H9 (cell line): Measurements from ENCODE around the gene NT5C. TPM values are rescaled to one million over a fixed set of nuclear protein-coding genes. Genes with fewer than 3 reads are reported as not detected.

Experiments used
- DNase-seq: peaks from one replicate; pipeline ENCODE4 v3.0.0-alpha.2; 2017
- H2AFZ ChIP-seq: one replicate; pipeline ENCODE4 v1.6.1; 2013; ENCODE audit warnings: mild to moderate bottlenecking, low read length, control low read depth, moderate library complexity
- H2AK5ac ChIP-seq: 2 replicates; pipeline ENCODE4 v1.6.1; 2013; ENCODE audit warnings: low read length, control low read depth, mixed read lengths; ENCODE audit not compliant: insufficient read length
- H2BK120ac ChIP-seq: one replicate; pipeline ENCODE4 v1.6.1; 2013; ENCODE audit warnings: low read depth, mild to moderate bottlenecking, low read length, control low read depth, inconsistent platforms; ENCODE audit not compliant: poor library complexity, severe bottlenecking
- H2BK12ac ChIP-seq: 2 replicates; pipeline ENCODE4 v1.6.1; 2013; ENCODE audit warnings: low read length, control low read depth, mixed read lengths, low read depth; ENCODE audit not compliant: insufficient read length
- H2BK15ac ChIP-seq: 2 replicates; pipeline ENCODE4 v1.6.1; 2013; ENCODE audit warnings: low read depth, low read length, control low read depth
- H2BK20ac ChIP-seq: one replicate; pipeline ENCODE4 v1.6.1; 2013; ENCODE audit warnings: low read depth, mild to moderate bottlenecking, low read length, control low read depth, inconsistent platforms; ENCODE audit not compliant: poor library complexity, severe bottlenecking
- H2BK5ac ChIP-seq: 2 replicates; pipeline ENCODE4 v1.6.1; 2013; ENCODE audit warnings: low read length, control low read depth, mixed read lengths; ENCODE audit not compliant: insufficient read length
- H3K14ac ChIP-seq: 2 replicates; pipeline ENCODE4 v1.6.1; 2013; ENCODE audit warnings: low read length, control low read depth; ENCODE audit not compliant: insufficient read depth
- H3K18ac ChIP-seq: 2 replicates; pipeline ENCODE4 v1.6.1; 2013; ENCODE audit warnings: low read depth, mild to moderate bottlenecking, mixed read lengths, low read length, control low read depth; ENCODE audit not compliant: insufficient read length
- H3K23ac ChIP-seq: 2 replicates; pipeline ENCODE4 v1.6.1; 2013; ENCODE audit warnings: low read length, control low read depth, mixed read lengths, low read depth; ENCODE audit not compliant: insufficient read length
- H3K23me2 ChIP-seq: 2 replicates; pipeline ENCODE4 v1.6.1; 2013; ENCODE audit warnings: low read depth, mild to moderate bottlenecking, mixed read lengths, low read length, control low read depth; ENCODE audit not compliant: insufficient read length, poor library complexity, severe bottlenecking
- H3K27ac ChIP-seq: 2 replicates; pipeline ENCODE4 v1.5.1; 2013; ENCODE audit warnings: low read length, control low read depth, mixed read lengths, low read depth; ENCODE audit not compliant: insufficient read length
- H3K27me3 ChIP-seq: 2 replicates; pipeline ENCODE4 v1.6.1; 2013; ENCODE audit warnings: low read length, control low read depth, inconsistent platforms; ENCODE audit not compliant: insufficient read depth
- H3K4ac ChIP-seq: 2 replicates; pipeline ENCODE4 v1.6.1; 2013; ENCODE audit warnings: low read depth, mild to moderate bottlenecking, control low read depth, inconsistent platforms, low read length, moderate library complexity
- H3K4me1 ChIP-seq: 2 replicates; pipeline ENCODE4 v1.6.1; 2013; ENCODE audit warnings: low read length, control low read depth, inconsistent platforms; ENCODE audit not compliant: insufficient read depth
- H3K4me2 ChIP-seq: 2 replicates; pipeline ENCODE4 v1.6.1; 2013; ENCODE audit warnings: low read length, control low read depth, mixed read lengths; ENCODE audit not compliant: insufficient read length, insufficient read depth
- H3K56ac ChIP-seq: 2 replicates; pipeline ENCODE4 v1.6.1; 2013; ENCODE audit warnings: low read depth, mild to moderate bottlenecking, mixed read lengths, low read length, control low read depth; ENCODE audit not compliant: insufficient read length
- H3K79me1 ChIP-seq: 2 replicates; pipeline ENCODE4 v1.6.1; 2013; ENCODE audit warnings: low read depth, mild to moderate bottlenecking, moderate library complexity, low read length, control low read depth, inconsistent platforms; ENCODE audit not compliant: insufficient read depth, poor library complexity, severe bottlenecking
- H3K79me2 ChIP-seq: 2 replicates; pipeline ENCODE4 v1.6.1; 2013; ENCODE audit warnings: low read length, control low read depth, inconsistent platforms; ENCODE audit not compliant: insufficient read depth
- H3K9ac ChIP-seq: 2 replicates; pipeline ENCODE4 v1.6.1; 2013; ENCODE audit warnings: low read length, control low read depth, mixed read lengths; ENCODE audit not compliant: insufficient read length; ENCODE audit errors: extremely low read depth
- H3K9me3 ChIP-seq: one replicate; pipeline ENCODE4 v1.6.1; 2013; ENCODE audit warnings: low read depth, low read length, inconsistent platforms; ENCODE audit not compliant: control insufficient read depth
- H3T11ph ChIP-seq: one replicate; pipeline ENCODE4 v1.6.1; 2013; ENCODE audit warnings: mild to moderate bottlenecking, low read length, control low read depth, inconsistent platforms
- H4K20me1 ChIP-seq: one replicate; pipeline ENCODE4 v1.6.1; 2013; ENCODE audit not compliant: control insufficient read depth, insufficient read length, insufficient read depth
- H4K5ac ChIP-seq: 2 replicates; pipeline ENCODE4 v1.6.1; 2013; ENCODE audit warnings: low read depth, mild to moderate bottlenecking, mixed read lengths, low read length, control low read depth; ENCODE audit not compliant: insufficient read length
- H4K8ac ChIP-seq: replicated peaks from 2 replicates; pipeline ENCODE4 v1.6.1; 2013; ENCODE audit warnings: low read length, control low read depth, mixed read lengths, low read depth; ENCODE audit not compliant: insufficient read length
- H4K91ac ChIP-seq: 2 replicates; pipeline ENCODE4 v1.6.1; 2013; ENCODE audit warnings: low read depth, mild to moderate bottlenecking, moderate library complexity, mixed read lengths, low read length, control low read depth; ENCODE audit not compliant: insufficient read length
- H3K27ac Mint-ChIP-seq, 3 experiments: 2 replicates in 2 of 3; 3 replicates in 1 of 3; pipeline ENCODE4 v1.8.0; 2020 to 2021; ENCODE audit warnings: mixed read lengths in 3 of 3, mild to moderate bottlenecking in 1 of 3, moderate library complexity in 1 of 3
- H3K27me3 Mint-ChIP-seq: 2 replicates; pipeline ENCODE4 v1.8.0; 2021; ENCODE audit warnings: low read depth, mild to moderate bottlenecking, moderate library complexity, mixed read lengths
- H3K36me3 Mint-ChIP-seq, 3 experiments: 2 replicates in 2 of 3; 3 replicates in 1 of 3; pipeline ENCODE4 v1.8.0; 2020 to 2021; ENCODE audit warnings: low read depth in 3 of 3, mixed read lengths in 3 of 3; ENCODE audit not compliant: insufficient read depth in 1 of 3
- H3K4me1 Mint-ChIP-seq, 2 experiments: 2 replicates each; pipeline ENCODE4 v1.8.0; 2020; ENCODE audit warnings: mixed read lengths in 2 of 2
- H3K4me3 Mint-ChIP-seq, 2 experiments: 2 replicates in 1 of 2; 3 replicates in 1 of 2; pipeline ENCODE4 v1.8.0; 2020 to 2021; ENCODE audit warnings: mild to moderate bottlenecking in 2 of 2, mixed read lengths in 2 of 2, moderate library complexity in 1 of 2
- H3K9me3 Mint-ChIP-seq, 2 experiments: 2 replicates in 1 of 2; 3 replicates in 1 of 2; pipeline ENCODE4 v1.8.0; 2020; ENCODE audit warnings: mild to moderate bottlenecking in 2 of 2, mixed read lengths in 2 of 2, moderate library complexity in 1 of 2
- WGBS: extraction: QIAGEN DNeasy Blood & Tissue Kit; methylation state at CpG from one replicate; pipeline ENCODE4 v1.1.7; 2013; ENCODE audit warnings: missing lambda C conversion rate, low lambda C conversion rate, mixed read lengths; ENCODE audit not compliant: insufficient read length; ENCODE audit errors: extremely low coverage; 5-methylcytosine and 5-hydroxymethylcytosine counted together
- total RNA-seq: library from RNA; stranded (reverse); gene quantifications from 2 replicates; pipeline ENCODE4 v1.2.1, GENCODE V29; 2021
- TF ChIP-seq, protein P1 (sequence below): fragments of 200-600 bp; sonication (generic); conservative IDR thresholded peaks from 3 replicates; pipeline ENCODE4 v1.8.0; 2021; ENCODE audit warnings: antibody characterized with exemption, mild to moderate bottlenecking

The NT5C gene
- total RNA-seq, 1 experiment from 2014 or later: 77.7 TPM

DNA sequence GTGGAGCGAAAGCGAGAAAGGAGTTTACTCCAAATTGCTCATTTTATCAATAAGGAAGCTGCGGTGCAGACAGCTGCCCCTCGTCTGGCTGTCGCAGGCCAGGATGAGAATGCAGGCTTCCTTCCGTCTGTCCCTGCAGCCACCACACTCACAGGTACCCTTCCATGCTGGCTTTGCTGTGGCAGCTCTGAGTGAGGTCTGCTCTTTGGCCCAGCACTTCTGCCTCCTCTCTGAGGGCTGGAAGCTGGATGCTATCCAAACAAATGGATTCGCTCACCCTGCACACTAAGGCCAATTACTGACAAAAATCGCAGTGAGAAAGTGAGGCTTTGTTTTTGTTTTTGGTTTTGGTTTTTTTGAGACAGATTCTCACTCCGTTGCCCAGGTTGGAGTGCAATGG, 14.8 kb downstream of the NT5C start:
- Histone ChIP-seq H3K4me2 (no peak overlapping the region), H3K9ac (no peak overlapping the region), H3K23me2 (no peaks in the 10 kb centered on the region), H3K18ac (no peak overlapping the region), H3K27me3 (no peaks in the 10 kb centered on the region), H3K4me1 (no peaks in the 10 kb centered on the region), H2BK15ac (no peak overlapping the region), H3T11ph (no peak overlapping the region), H3K4ac (no peak overlapping the region), H3K79me2 (no peaks in the 10 kb centered on the region), H2BK120ac (no peak overlapping the region), H2BK20ac (no peak overlapping the region), H4K91ac (no peak overlapping the region), H4K20me1 (no peaks in the 10 kb centered on the region), H3K27ac (no peak overlapping the region), H3K79me1 (peaks cover 6% of the 10 kb centered on the region), H2BK12ac (no peak overlapping the region), H2BK5ac (no peak overlapping the region), H2AK5ac (no peak overlapping the region), H3K56ac (no peak overlapping the region), H2AFZ (no peak overlapping the region), H4K5ac (no peak overlapping the region), H3K23ac (no peak overlapping the region), H3K14ac (no peak overlapping the region), H4K8ac (no peak overlapping the region), H3K9me3 (no peaks in the 10 kb centered on the region)
- H3K27me3 Mint-ChIP-seq: no peaks in the 10 kb centered on the region; the same call in 1 of the 2 replicates
- H3K4me3 Mint-ChIP-seq: no peak overlapping the region
- H3K36me3 Mint-ChIP-seq: peaks cover 12 to 46% (median 30%) of the 10 kb centered on the region in 3 experiments; a peak in 6 of 7 replicates
- H3K27ac Mint-ChIP-seq: no peak overlapping the region
- no peak for DNase-seq
- H3K9me3 Mint-ChIP-seq: no peaks in the 10 kb centered on the region
- TF ChIP-seq, protein P1, sequence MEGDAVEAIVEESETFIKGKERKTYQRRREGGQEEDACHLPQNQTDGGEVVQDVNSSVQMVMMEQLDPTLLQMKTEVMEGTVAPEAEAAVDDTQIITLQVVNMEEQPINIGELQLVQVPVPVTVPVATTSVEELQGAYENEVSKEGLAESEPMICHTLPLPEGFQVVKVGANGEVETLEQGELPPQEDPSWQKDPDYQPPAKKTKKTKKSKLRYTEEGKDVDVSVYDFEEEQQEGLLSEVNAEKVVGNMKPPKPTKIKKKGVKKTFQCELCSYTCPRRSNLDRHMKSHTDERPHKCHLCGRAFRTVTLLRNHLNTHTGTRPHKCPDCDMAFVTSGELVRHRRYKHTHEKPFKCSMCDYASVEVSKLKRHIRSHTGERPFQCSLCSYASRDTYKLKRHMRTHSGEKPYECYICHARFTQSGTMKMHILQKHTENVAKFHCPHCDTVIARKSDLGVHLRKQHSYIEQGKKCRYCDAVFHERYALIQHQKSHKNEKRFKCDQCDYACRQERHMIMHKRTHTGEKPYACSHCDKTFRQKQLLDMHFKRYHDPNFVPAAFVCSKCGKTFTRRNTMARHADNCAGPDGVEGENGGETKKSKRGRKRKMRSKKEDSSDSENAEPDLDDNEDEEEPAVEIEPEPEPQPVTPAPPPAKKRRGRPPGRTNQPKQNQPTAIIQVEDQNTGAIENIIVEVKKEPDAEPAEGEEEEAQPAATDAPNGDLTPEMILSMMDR: no peak
- peaks cover 10 to 11% of the 10 kb centered on the region in 2 experiments for H3K4me1 Mint-ChIP-seq
- WGBS: no CpG with 5 or more reads among the region's 9 CpGs
